HCT116 (cell line): Measurements from ENCODE around the gene IL36G. TPM values are rescaled to one million over a fixed set of nuclear protein-coding genes. Genes with fewer than 3 reads are reported as not detected.
A peak's percentile ranks its signal among the peaks of the same experiment; 100 is the strongest.

ENCODE experiments used
- ATAC-seq: fragments of 200-7000 bp; cut with Tn5 transposase; 2 replicates; pipeline ENCODE4 v1.9.1; 2020; ENCODE audit warnings: mild to moderate bottlenecking, moderate library complexity
- BruUV-seq: library from RNA; stranded (reverse); fragments of 400-500 nt; replicated peaks from 2 replicates; lab custom pipeline; 2021; lab: Mats Ljungman, UMichigan
- CTCF ChIA-PET: fragments of 300-600 bp; sonication (Branson Sonifier 250); formaldehyde crosslinking; loops from one replicate; lab custom pipeline; 2021; ENCODE audit warnings: antibody characterized with exemption; lab: Charles Lee
- POLR2A ChIA-PET: fragments of 300-600, 350-600 bp; sonication (Branson Sonifier 250); formaldehyde crosslinking; loops from one replicate; lab custom pipeline; 2021; ENCODE audit warnings: antibody characterized with exemption; lab: Charles Lee
- RAD21 ChIA-PET, 2 experiments: fragments of 300-600 bp; sonication (Branson Sonifier 250); formaldehyde crosslinking; loops; one replicate each; lab custom pipeline; 2023; ENCODE audit warnings: low total read pairs in 2 of 2; ENCODE audit not compliant: uncharacterized antibody in 2 of 2, unreplicated experiment in 2 of 2, low non-redundant PET in 1 of 2; lab: Charles Lee
- DNase-seq: peaks from one replicate; pipeline ENCODE4 v3.0.0-alpha.2; 2010; ENCODE audit warnings: low read depth, low spot score
- H2AFZ ChIP-seq: fragments of 200-600 bp; shearing (Covaris generic), sonication (generic); 2 replicates; pipeline ENCODE4 v1.6.1; 2017; ENCODE audit warnings: low read depth, mixed run types, mixed read lengths, antibody characterized with exemption, low read length; ENCODE audit not compliant: poor library complexity, severe bottlenecking
- H3K27ac ChIP-seq: 2 replicates; pipeline ENCODE4 v1.5.1; 2012; ENCODE audit warnings: low read depth, low read length
- H3K27me3 ChIP-seq: fragments of 200-600 bp; sonication (generic); 2 replicates; pipeline ENCODE4 v1.6.1; 2016; ENCODE audit warnings: mixed run types, low read length, mixed read lengths; ENCODE audit not compliant: insufficient read depth
- H3K36me3 ChIP-seq, 2 experiments: fragments of 200-500 bp in 1 of 2; fragments of 200-600 bp in 1 of 2; sonication (Bioruptor generic) in 1 of 2; sonication (generic) in 1 of 2; 2 replicates each; pipeline versions ENCODE4 v1.5.1 to v1.6.1; 2014 to 2016; ENCODE audit warnings: low read length in 2 of 2, inconsistent platforms in 1 of 2, mixed read lengths in 1 of 2, mixed run types in 1 of 2; ENCODE audit not compliant: insufficient read depth in 2 of 2, control insufficient read depth in 1 of 2
- H3K4me1 ChIP-seq, 2 experiments: fragments of 200-600 bp in 1 of 2; sonication (generic) in 1 of 2; 2 replicates each; pipeline versions ENCODE4 v1.5.1 to v1.6.1; 2012 to 2017; ENCODE audit warnings: low read length in 2 of 2, inconsistent platforms in 1 of 2, mild to moderate bottlenecking in 1 of 2, mixed read lengths in 1 of 2, mixed run types in 1 of 2, moderate library complexity in 1 of 2; ENCODE audit not compliant: insufficient read depth in 2 of 2, control insufficient read depth in 1 of 2
- H3K4me2 ChIP-seq: fragments of 200-600 bp; sonication (generic); 2 replicates; pipeline ENCODE4 v1.6.1; 2017; ENCODE audit warnings: mixed run types, low read length, mixed read lengths
- H3K4me3 ChIP-seq, 2 experiments: fragments of 200-600 bp in 1 of 2; sonication (generic) in 1 of 2; replicated peaks in 1 of 2; 2 replicates each; pipeline ENCODE4 v1.5.1; 2011 to 2016; ENCODE audit warnings: low read length in 2 of 2, control low read depth in 1 of 2, low read depth in 1 of 2, mild to moderate bottlenecking in 1 of 2, mixed read lengths in 1 of 2, mixed run types in 1 of 2
- H3K79me2 ChIP-seq: fragments of 200-600 bp; sonication (generic); 2 replicates; pipeline ENCODE4 v1.6.1; 2017; ENCODE audit warnings: mild to moderate bottlenecking, mixed run types, low read length, moderate library complexity, mixed read lengths; ENCODE audit not compliant: insufficient read depth
- H3K9ac ChIP-seq: fragments of 200-600 bp; sonication (generic); 2 replicates; pipeline ENCODE4 v1.6.1; 2016; ENCODE audit warnings: low read length, mixed read lengths
- H3K9me2 ChIP-seq: fragments of 200-600 bp; sonication (generic), shearing (Covaris generic); 2 replicates; pipeline ENCODE4 v1.6.1; 2017; ENCODE audit warnings: mixed run types, mild to moderate bottlenecking, moderate library complexity; ENCODE audit not compliant: insufficient read depth
- H3K9me3 ChIP-seq, 2 experiments: fragments of 200-500 bp in 1 of 2; fragments of 200-600 bp in 1 of 2; sonication (Bioruptor generic) in 1 of 2; sonication (generic) in 1 of 2; 2 replicates each; pipeline ENCODE4 v1.6.1; 2014 to 2017; ENCODE audit warnings: low read length in 2 of 2, mixed read lengths in 2 of 2, inconsistent platforms in 1 of 2, low read depth in 1 of 2, mild to moderate bottlenecking in 1 of 2, mixed run types in 1 of 2, moderate library complexity in 1 of 2; ENCODE audit not compliant: control insufficient read depth in 1 of 2, insufficient read depth in 1 of 2
- H4K20me1 ChIP-seq: fragments of 200-600 bp; sonication (generic), shearing (Covaris generic); 2 replicates; pipeline ENCODE4 v1.6.1; 2017; ENCODE audit warnings: mixed run types, mild to moderate bottlenecking, moderate library complexity; ENCODE audit not compliant: insufficient read depth
- CBX3 ChIP-seq: IDR thresholded peaks from 2 replicates; pipeline ENCODE4 v1.6.1; 2012; ENCODE audit warnings: low read depth
- CTCF ChIP-seq, 3 experiments: fragments of 200-600 bp in 1 of 3; sonication (generic) in 1 of 3; IDR thresholded peaks in 2 of 3; conservative IDR thresholded peaks in 1 of 3; 2 replicates each; pipeline ENCODE4 v1.5.1; 2012 to 2017; ENCODE audit warnings: low read depth in 2 of 3, low read length in 2 of 3, antibody characterized with exemption in 1 of 3, borderline replicate concordance in 1 of 3, control low read depth in 1 of 3, mild to moderate bottlenecking in 1 of 3, mixed read lengths in 1 of 3, mixed run types in 1 of 3, moderate library complexity in 1 of 3; ENCODE audit not compliant: insufficient read depth in 1 of 3
- EGR1 ChIP-seq: IDR thresholded peaks from 2 replicates; pipeline ENCODE4 v1.6.1; 2012; ENCODE audit warnings: low read depth
- ELF1 ChIP-seq: IDR thresholded peaks from 2 replicates; pipeline ENCODE4 v1.6.1; 2012; ENCODE audit warnings: low read depth, borderline replicate concordance
- EZH2phosphoT487 ChIP-seq: fragments of 200-600 bp; IDR thresholded peaks from 2 replicates; pipeline ENCODE4 v1.6.1; 2018; ENCODE audit warnings: antibody characterized with exemption, borderline replicate concordance
- FOSL1 ChIP-seq: IDR thresholded peaks from 2 replicates; pipeline ENCODE4 v1.6.1; 2012; ENCODE audit warnings: low read depth
- POLR2A ChIP-seq: IDR thresholded peaks from 2 replicates; pipeline ENCODE4 v1.7.0; 2011; ENCODE audit warnings: borderline replicate concordance; ENCODE audit not compliant: insufficient read depth, insufficient read length; ENCODE audit errors: extremely low read depth
- POLR2AphosphoS5 ChIP-seq: IDR thresholded peaks from 2 replicates; pipeline ENCODE4 v1.6.1; 2011; ENCODE audit warnings: mild to moderate bottlenecking, low read depth, low read length, moderate library complexity
- RAD21 ChIP-seq: IDR thresholded peaks from 2 replicates; pipeline ENCODE4 v1.6.1; 2012; ENCODE audit warnings: low read depth, mild to moderate bottlenecking
- SIN3A ChIP-seq: IDR thresholded peaks from 2 replicates; pipeline ENCODE4 v1.6.1; 2012; ENCODE audit warnings: low read depth
- SP1 ChIP-seq: IDR thresholded peaks from 2 replicates; pipeline ENCODE4 v1.6.1; 2012; ENCODE audit warnings: low read depth
- SRF ChIP-seq: IDR thresholded peaks from 2 replicates; pipeline ENCODE4 v1.6.1; 2012; ENCODE audit warnings: low read depth
- ZBTB33 ChIP-seq: IDR thresholded peaks from 2 replicates; pipeline ENCODE4 v1.6.1; 2011; ENCODE audit warnings: mild to moderate bottlenecking, low read length, moderate library complexity; ENCODE audit not compliant: insufficient replicate concordance; ENCODE audit errors: extremely low read depth
- ZNF274 ChIP-seq: fragments of 200-500 bp; sonication (Bioruptor generic); IDR thresholded peaks from 2 replicates; pipeline ENCODE4 v1.6.1; 2014; ENCODE audit warnings: mild to moderate bottlenecking, low read depth, low read length, inconsistent platforms
- intact Hi-C: fragments of 100-400 bp; cut with micrococcal nuclease; formaldehyde crosslinking; loops from 2 replicates; pipeline ENCODE4 v1.10.0; 2022
- total RNA-seq: library from RNA; stranded (reverse); gene quantifications from one replicate; pipeline ENCODE4 v1.2.1, GENCODE V29; 2021; ENCODE audit not compliant: unreplicated experiment
- TF ChIP-seq, protein P1 (sequence below): IDR thresholded peaks from 2 replicates; pipeline ENCODE4 v1.6.1; 2012

Gene IL36G
- total RNA-seq, 1 experiment from 2014 or later = not detected

- intact Hi-C loops = no loop called here
Measured at GRCh38 chr2:112939425-112939824, 38.4 kb upstream of the IL36G start.

DNA sequence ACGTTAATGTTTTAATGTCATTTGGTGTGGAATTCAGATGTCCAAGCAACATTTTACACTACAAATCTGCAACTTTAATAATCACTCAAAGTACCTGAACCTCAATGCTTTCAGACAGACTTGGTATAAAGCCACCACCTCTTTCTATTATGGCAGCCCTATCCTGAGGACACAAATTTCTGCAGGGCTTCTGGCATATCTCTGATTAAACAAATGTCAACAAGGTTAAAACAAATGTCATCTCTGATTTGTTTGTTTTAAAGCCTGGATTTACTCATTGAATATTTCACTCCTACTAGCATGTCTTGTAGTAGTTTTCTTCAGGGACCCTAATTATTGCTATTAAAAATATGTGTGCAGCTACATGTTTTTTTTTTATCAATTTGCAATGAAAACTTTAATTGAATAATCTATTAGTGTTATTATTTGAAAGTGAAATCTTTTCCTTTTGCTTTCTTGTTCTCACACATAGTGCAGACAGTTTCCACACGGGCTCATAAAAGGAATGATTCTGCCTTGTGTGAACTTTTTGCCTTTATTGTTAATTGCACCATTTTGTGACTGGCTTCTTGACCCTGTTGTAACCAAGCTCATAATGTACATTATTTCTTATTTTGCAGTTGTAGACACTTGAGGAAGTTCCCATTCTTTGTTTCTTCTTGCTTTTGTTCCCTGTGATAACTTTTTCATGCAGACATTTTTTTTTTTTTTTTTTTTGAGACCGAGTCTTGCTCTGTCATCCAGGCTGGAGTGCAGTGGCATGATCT is 36.8 kb upstream of the IL36G start:
- Histone ChIP-seq H3K36me3 (no peaks in the 10 kb centered on the region), H3K9me3 (peaks cover 6 to 10% of the 10 kb centered on the region in 2 experiments; a peak in 2 of 4 replicates), H3K27me3 (no peaks in the 10 kb centered on the region), H3K79me2 (no peaks in the 10 kb centered on the region), H3K4me1 (peaks cover 5 to 25% of the 10 kb centered on the region in 2 experiments), H4K20me1 (no peaks in the 10 kb centered on the region), H3K4me3 (no peak overlapping the region), H3K9me2 (no peaks in the 10 kb centered on the region), H3K9ac (no peak overlapping the region), H3K4me2 (no peak overlapping the region), H3K27ac (no peak overlapping the region), H2AFZ (no peak overlapping the region)
- no TSS peak for BruUV-seq
- DNase-seq = no peak
- CTCF ChIA-PET = interaction anchor here (0.6 to 4.8 kb wide), 38 partner anchors 10 to 356 kb away, joined by 3 to 86 read pairs (median 5); partner anchors contain the start of genes CHCHD5, CKAP2L, IL1A and SLC20A1
- RAD21 ChIA-PET = interaction anchor here (0.7 to 2.3 kb wide), 7 partner anchors 50 to 430 kb away, joined by 3 to 11 read pairs (median 5); no protein-coding TSS in a partner anchor
- no peak for ATAC-seq
- intact Hi-C loops = loop anchor here (1.0 kb wide), 2 partner anchors 56 to 192 kb away; no protein-coding TSS in a partner anchor
- POLR2A ChIA-PET = interaction anchor here (0.6 to 1.2 kb wide), 3 partner anchors 56 to 358 kb away, joined by 3 to 6 read pairs (median 4); no protein-coding TSS in a partner anchor
- no peak for TF ChIP-seq SP1
- TF ChIP-seq SIN3A = no peak
- no peak for TF ChIP-seq CBX3
- no peak for TF ChIP-seq ELF1
- TF ChIP-seq ZBTB33 = no peak
- no peak for TF ChIP-seq FOSL1
- TF ChIP-seq SRF = no peak
- no peak for TF ChIP-seq EZH2phosphoT487
- no peak for TF ChIP-seq EGR1
- TF ChIP-seq CTCF (IDR thresholded peaks at IDR 0.05 in 2 of 3, conservative IDR thresholded peaks at IDR 0.05 in 1 of 3; ENCODE audit: borderline replicate concordance in 1 of 3, insufficient read depth in 1 of 3, low read depth in 2 of 3, low read length in 2 of 3) = no peak
- no peak for TF ChIP-seq POLR2AphosphoS5
- TF ChIP-seq RAD21 = no peak
- TF ChIP-seq, protein P1, sequence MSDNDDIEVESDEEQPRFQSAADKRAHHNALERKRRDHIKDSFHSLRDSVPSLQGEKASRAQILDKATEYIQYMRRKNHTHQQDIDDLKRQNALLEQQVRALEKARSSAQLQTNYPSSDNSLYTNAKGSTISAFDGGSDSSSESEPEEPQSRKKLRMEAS = no peak

More at GRCh38 chr2:112939425-112939824, 38.4 kb upstream of the IL36G start:
- TF ChIP-seq POLR2A = no peak
- no peak for TF ChIP-seq SIN3A
- no peak for TF ChIP-seq SRF
- no peak for TF ChIP-seq EGR1
- TF ChIP-seq ZNF274 = no peak
- Histone ChIP-seq H3K9me2 (no peaks in the 10 kb centered on the region), H3K27ac (no peak overlapping the region), H3K9me3 (peaks cover under 1 to 2% of the 10 kb centered on the region in 2 experiments; a peak in 1 of 4 replicates), H3K36me3 (no peaks in the 10 kb centered on the region), H3K27me3 (no peaks in the 10 kb centered on the region), H2AFZ (no peak overlapping the region), H3K4me2 (peak overlapping the region; percentile 51), H3K4me3 (no peak overlapping the region), H3K9ac (no peak overlapping the region), H3K79me2 (no peaks in the 10 kb centered on the region), H4K20me1 (no peaks in the 10 kb centered on the region), H3K4me1 (peaks cover 5 to 30% of the 10 kb centered on the region in 2 experiments)
- BruUV-seq = no TSS peak
- ChIA-PET POLR2A (no interaction called here), RAD21 (no interaction called here), CTCF (interaction anchor here (1.0 to 4.8 kb wide), 2 partner anchors 19 to 190 kb away, joined by 3 to 86 read pairs; no protein-coding TSS in a partner anchor)
- ATAC-seq (no peak), DNase-seq (no peak)
